ENCODE data around the gene AAK1. TPM values are rescaled to one million over a fixed set of nuclear protein-coding genes. Genes with fewer than 3 reads are reported as not detected.

AAK1 gene
- total and polyA plus RNA-seq, 2 donors (not counting 1 experiment from before 2014, with no cell fraction given), result 43.5 to 45.7 TPM

- H3K4me2 ChIP-seq (ENCODE audit: extremely low read depth, insufficient read depth, low read length), result no peak overlapping the region
- peaks cover 7% of the 10 kb centered on the region for H3K4me1 ChIP-seq (ENCODE audit: control insufficient read depth, extremely low read depth, insufficient read depth, low read length)
- peaks cover 65% of the 10 kb centered on the region for H3K79me2 ChIP-seq (ENCODE audit: control insufficient read depth, insufficient read depth, low read length)
- no peak overlapping the region for H3K4me3 ChIP-seq (replicated peaks in 1 of 4; ENCODE audit: control extremely low read depth in 1 of 4, insufficient read depth in 1 of 4, low read depth in 3 of 4, low read length in 4 of 4)
- H3K27ac ChIP-seq (ENCODE audit: insufficient read depth, low read length), result no peak overlapping the region
- no peak overlapping the region for H2AFZ ChIP-seq (ENCODE audit: low read length)
- no peak overlapping the region for H3K9ac ChIP-seq (ENCODE audit: insufficient read depth, low read length)
- no peaks in the 10 kb centered on the region for H3K36me3 ChIP-seq (ENCODE audit: control insufficient read depth, insufficient read depth, low read length)
- no peaks in the 10 kb centered on the region for H3K27me3 ChIP-seq (ENCODE audit: control insufficient read depth, insufficient read depth, low read length)
- H4K20me1 ChIP-seq (ENCODE audit: control insufficient read depth, extremely low read depth, insufficient read depth, low read length), result peaks cover 2% of the 10 kb centered on the region
- no peak for DNase-seq (ENCODE audit: low read depth in 2 of 2)
- no peaks in the 10 kb centered on the region for H3K9me3 ChIP-seq (ENCODE audit: control insufficient read depth, insufficient read depth, low read depth, low read length)
- no peak for TF ChIP-seq EZH2 (IDR thresholded peaks at IDR 0.05; ENCODE audit: low read length, missing control alignments)
- TF ChIP-seq CTCF (conservative IDR thresholded peaks at IDR 0.05 in 1 of 2, IDR thresholded peaks at IDR 0.05 in 1 of 2; ENCODE audit: low read depth in 1 of 2, low read length in 2 of 2), result no peak
These were observed 38.3 kb downstream of the AAK1 start for GRCh38 chr2:69605284-69605683.

GRCh38 chr2:69604836-69605235 lies 38.7 kb downstream of the AAK1 start:
- no peak overlapping the region for H2AFZ ChIP-seq (ENCODE audit: low read length)
- H3K4me2 ChIP-seq (ENCODE audit: extremely low read depth, insufficient read depth, low read length), result no peak overlapping the region
- TF ChIP-seq CTCF (conservative IDR thresholded peaks at IDR 0.05 in 1 of 2, IDR thresholded peaks at IDR 0.05 in 1 of 2; ENCODE audit: low read depth in 1 of 2, low read length in 2 of 2) (no peak), EZH2 (IDR thresholded peaks at IDR 0.05; ENCODE audit: low read length, missing control alignments) (no peak)
- no peak overlapping the region for H3K27ac ChIP-seq (ENCODE audit: insufficient read depth, low read length)
- no peak for DNase-seq (ENCODE audit: low read depth in 2 of 2)
- no peak overlapping the region for H3K9ac ChIP-seq (ENCODE audit: insufficient read depth, low read length)
- H3K4me1 ChIP-seq (ENCODE audit: control insufficient read depth, extremely low read depth, insufficient read depth, low read length), result peaks cover 7% of the 10 kb centered on the region
- H4K20me1 ChIP-seq (ENCODE audit: control insufficient read depth, extremely low read depth, insufficient read depth, low read length), result peaks cover 2% of the 10 kb centered on the region
- peaks cover 62% of the 10 kb centered on the region for H3K79me2 ChIP-seq (ENCODE audit: control insufficient read depth, insufficient read depth, low read length)
- H3K9me3 ChIP-seq (ENCODE audit: control insufficient read depth, insufficient read depth, low read depth, low read length), result no peaks in the 10 kb centered on the region
- no peaks in the 10 kb centered on the region for H3K36me3 ChIP-seq (ENCODE audit: control insufficient read depth, insufficient read depth, low read length)
- no peaks in the 10 kb centered on the region for H3K27me3 ChIP-seq (ENCODE audit: control insufficient read depth, insufficient read depth, low read length)
- no peak overlapping the region for H3K4me3 ChIP-seq (replicated peaks in 1 of 4; ENCODE audit: control extremely low read depth in 1 of 4, insufficient read depth in 1 of 4, low read depth in 3 of 4, low read length in 4 of 4)

- Histone ChIP-seq H3K4me1 (ENCODE audit: control insufficient read depth, extremely low read depth, insufficient read depth, low read length) (peaks cover 7% of the 10 kb centered on the region), H3K36me3 (ENCODE audit: control insufficient read depth, insufficient read depth, low read length) (no peaks in the 10 kb centered on the region), H4K20me1 (ENCODE audit: control insufficient read depth, extremely low read depth, insufficient read depth, low read length) (peaks cover 2% of the 10 kb centered on the region), H3K4me3 (replicated peaks in 1 of 4; ENCODE audit: control extremely low read depth in 1 of 4, insufficient read depth in 1 of 4, low read depth in 3 of 4, low read length in 4 of 4) (no peak overlapping the region), H3K79me2 (ENCODE audit: control insufficient read depth, insufficient read depth, low read length) (peaks cover 65% of the 10 kb centered on the region), H3K27ac (ENCODE audit: insufficient read depth, low read length) (no peak overlapping the region), H3K9me3 (ENCODE audit: control insufficient read depth, insufficient read depth, low read depth, low read length) (no peaks in the 10 kb centered on the region), H3K9ac (ENCODE audit: insufficient read depth, low read length) (no peak overlapping the region), H3K27me3 (ENCODE audit: control insufficient read depth, insufficient read depth, low read length) (no peaks in the 10 kb centered on the region), H2AFZ (ENCODE audit: low read length) (no peak overlapping the region), H3K4me2 (ENCODE audit: extremely low read depth, insufficient read depth, low read length) (no peak overlapping the region)
- TF ChIP-seq EZH2 (IDR thresholded peaks at IDR 0.05; ENCODE audit: low read length, missing control alignments) (no peak), CTCF (conservative IDR thresholded peaks at IDR 0.05 in 1 of 2, IDR thresholded peaks at IDR 0.05 in 1 of 2; ENCODE audit: low read depth in 1 of 2, low read length in 2 of 2) (no peak)
- DNase-seq (ENCODE audit: low read depth in 2 of 2), result no peak
These were observed 39.4 kb downstream of the AAK1 start for GRCh38 chr2:69604026-69604678.

Data from fibroblast of lung (primary cell).